Body of pancreas (tissue), 4 donors: Measurements from ENCODE around the gene TMEM141. TPM values are rescaled to one million over a fixed set of nuclear protein-coding genes. Genes with fewer than 3 reads are reported as not detected.
"Not testable (repeated sequence)": the region's sequence is repeated elsewhere in the genome, so short reads cannot be mapped to it uniquely, and the experiment has no call there.

ENCODE experiments used
- ATAC-seq: fragments of 150-250 bp; one replicate; pipeline ENCODE4 v1.9.1; 2016
- DNase-seq, 4 donors: peaks; one replicate each; pipeline ENCODE4 v3.0.0-alpha.2; 2019
- H3K27ac ChIP-seq, 4 donors: fragments of 200-600 bp; sonication (generic); 1 replicate in 3 of 4; 2 replicates in 1 of 4; pipeline versions ENCODE4 v1.5.1 to v1.6.1; 2016 to 2019; ENCODE audit warnings: mild to moderate bottlenecking in 1 of 4, mixed read lengths in 1 of 4, moderate library complexity in 1 of 4
- H3K27me3 ChIP-seq, 2 donors: fragments of 200-600 bp; sonication (generic); one replicate each; pipeline ENCODE4 v1.6.0; 2016; ENCODE audit warnings: mild to moderate bottlenecking in 1 of 2
- H3K36me3 ChIP-seq, 2 donors: fragments of 200-600 bp; sonication (generic); replicated peaks in 1 of 2; 2 replicates each; pipeline ENCODE4 v1.5.1; 2016; ENCODE audit warnings: low read depth in 2 of 2; ENCODE audit not compliant: insufficient read depth in 1 of 2
- H3K4me1 ChIP-seq: fragments of 200-600 bp; sonication (generic); one replicate; pipeline ENCODE4 v1.6.0; 2016
- H3K4me3 ChIP-seq, 2 donors: fragments of 200-600 bp; sonication (generic); 1 replicate in 1 of 2; 2 replicates in 1 of 2; pipeline ENCODE4 v1.5.1; 2016 to 2019
- H3K9me3 ChIP-seq, 3 donors: fragments of 200-600 bp; sonication (generic); 1 replicate in 2 of 3; 2 replicates in 1 of 3; pipeline ENCODE4 v1.5.1; 2016
- POLR2A ChIP-seq, 3 donors: fragments of 450-650 bp; IDR thresholded peaks; one replicate each; pipeline ENCODE4 v1.6.1; 2016; ENCODE audit warnings: antibody characterized with exemption in 3 of 3, mild to moderate bottlenecking in 2 of 3
- WGBS, 2 donors: methylation state at CpG; one replicate each; pipeline ENCODE4 v1.1.5; 2017; 5-methylcytosine and 5-hydroxymethylcytosine counted together
- intact Hi-C: fragments of 100-400 bp; cut with DNase I; formaldehyde crosslinking; loops from one replicate; pipeline ENCODE4 v1.15.1; 2023
- total RNA-seq, 2 donors: library from RNA; depleted of rRNA; stranded (reverse); fragments of >200 nt; gene quantifications; one replicate each; pipeline ENCODE4 v1.1.0, GENCODE V29; 2016
- TF ChIP-seq, protein P1 (sequence below), 7 experiments: fragments of 450-650 bp in 4 of 7; fragments of 200-600 bp in 3 of 7; sonication (generic) in 3 of 7; IDR thresholded peaks; one replicate each; pipeline ENCODE4 v1.5.1; 2016 to 2019; ENCODE audit warnings: antibody characterized with exemption in 7 of 7

TMEM141 gene
- total RNA-seq, 2 donors from 2014 or later, result 45.1 to 52.1 TPM

GRCh38 chr9:136829981-136830885 lies 39.1 kb downstream of the TMEM141 start:
- H3K4me1 ChIP-seq, result peaks cover 20% of the 10 kb centered on the region
- no peak overlapping the region for H3K4me3 ChIP-seq
- no peak overlapping the region for H3K27ac ChIP-seq
- no peaks in the 10 kb centered on the region for H3K27me3 ChIP-seq
- 89 to 93% methylated on average over 20 to 41 of the region's 41 CpGs for WGBS, 2 donors
- H3K36me3 ChIP-seq, result peaks cover 0 to 20% of the 10 kb centered on the region in 2 donors
- TF ChIP-seq POLR2A (IDR thresholded peaks at IDR 0.05), result no peak
- DNase-seq (peak in 3 of 4 donors; percentile 1 to 13 (median 11)), ATAC-seq (no peak)
- intact Hi-C loops, result no loop called here
- H3K9me3 ChIP-seq, result no peaks in the 10 kb centered on the region

- ATAC-seq (no peak), DNase-seq (peak in 1 of 4 donors; percentile 10)
- H3K27ac ChIP-seq, result no peak overlapping the region
- no peaks in the 10 kb centered on the region for H3K27me3 ChIP-seq
- WGBS, 2 donors, result 90 to 91% methylated on average over 28 of the region's 30 CpGs
- H3K36me3 ChIP-seq, result peaks cover 0 to 20% of the 10 kb centered on the region in 2 donors
- no peaks in the 10 kb centered on the region for H3K9me3 ChIP-seq
- intact Hi-C loops, result no loop called here
- no peak for TF ChIP-seq POLR2A (IDR thresholded peaks at IDR 0.05)
- TF ChIP-seq, protein P1, sequence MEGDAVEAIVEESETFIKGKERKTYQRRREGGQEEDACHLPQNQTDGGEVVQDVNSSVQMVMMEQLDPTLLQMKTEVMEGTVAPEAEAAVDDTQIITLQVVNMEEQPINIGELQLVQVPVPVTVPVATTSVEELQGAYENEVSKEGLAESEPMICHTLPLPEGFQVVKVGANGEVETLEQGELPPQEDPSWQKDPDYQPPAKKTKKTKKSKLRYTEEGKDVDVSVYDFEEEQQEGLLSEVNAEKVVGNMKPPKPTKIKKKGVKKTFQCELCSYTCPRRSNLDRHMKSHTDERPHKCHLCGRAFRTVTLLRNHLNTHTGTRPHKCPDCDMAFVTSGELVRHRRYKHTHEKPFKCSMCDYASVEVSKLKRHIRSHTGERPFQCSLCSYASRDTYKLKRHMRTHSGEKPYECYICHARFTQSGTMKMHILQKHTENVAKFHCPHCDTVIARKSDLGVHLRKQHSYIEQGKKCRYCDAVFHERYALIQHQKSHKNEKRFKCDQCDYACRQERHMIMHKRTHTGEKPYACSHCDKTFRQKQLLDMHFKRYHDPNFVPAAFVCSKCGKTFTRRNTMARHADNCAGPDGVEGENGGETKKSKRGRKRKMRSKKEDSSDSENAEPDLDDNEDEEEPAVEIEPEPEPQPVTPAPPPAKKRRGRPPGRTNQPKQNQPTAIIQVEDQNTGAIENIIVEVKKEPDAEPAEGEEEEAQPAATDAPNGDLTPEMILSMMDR (IDR thresholded peaks at IDR 0.05), result no peak
- no peak overlapping the region for H3K4me3 ChIP-seq
- peaks cover 20% of the 10 kb centered on the region for H3K4me1 ChIP-seq
Observed at GRCh38 chr9:136831002-136831719, 40.0 kb downstream of the TMEM141 start.

- H3K9me3 ChIP-seq, result no peaks in the 10 kb centered on the region
- 90 to 97% methylated on average over 6 to 23 of the region's 23 CpGs for WGBS, 2 donors
- ATAC-seq (no peak), DNase-seq (peak in 2 of 4 donors; percentile 11)
- no peaks in the 10 kb centered on the region for H3K27me3 ChIP-seq
- peaks cover 14% of the 10 kb centered on the region for H3K4me1 ChIP-seq
- TF ChIP-seq, protein P1 (IDR thresholded peaks at IDR 0.05), result no peak
- TF ChIP-seq POLR2A (IDR thresholded peaks at IDR 0.05), result no peak
- no peak overlapping the region for H3K4me3 ChIP-seq
- H3K36me3 ChIP-seq, result peaks cover 0 to 20% of the 10 kb centered on the region in 2 donors
- intact Hi-C loops, result no loop called here
- H3K27ac ChIP-seq, result no peak overlapping the region
Observed at GRCh38 chr9:136831720-136832104, 40.6 kb downstream of the TMEM141 start.

GRCh38 chr9:136832581-136832980 lies 41.4 kb downstream of the TMEM141 start:
- ATAC-seq (no peak), DNase-seq (no peak)
- Histone ChIP-seq H3K4me1 (peaks cover 6% of the 10 kb centered on the region), H3K27ac (no peak overlapping the region), H3K4me3 (no peak overlapping the region), H3K36me3 (peaks cover 0 to 20% of the 10 kb centered on the region in 2 donors), H3K9me3 (no peaks in the 10 kb centered on the region), H3K27me3 (no peaks in the 10 kb centered on the region)
- 86 to 88% methylated on average over 8 to 9 of the region's 9 CpGs for WGBS, 2 donors
- TF ChIP-seq, protein P1 (IDR thresholded peaks at IDR 0.05), result no peak
- intact Hi-C loops, result no loop called here

DNA sequence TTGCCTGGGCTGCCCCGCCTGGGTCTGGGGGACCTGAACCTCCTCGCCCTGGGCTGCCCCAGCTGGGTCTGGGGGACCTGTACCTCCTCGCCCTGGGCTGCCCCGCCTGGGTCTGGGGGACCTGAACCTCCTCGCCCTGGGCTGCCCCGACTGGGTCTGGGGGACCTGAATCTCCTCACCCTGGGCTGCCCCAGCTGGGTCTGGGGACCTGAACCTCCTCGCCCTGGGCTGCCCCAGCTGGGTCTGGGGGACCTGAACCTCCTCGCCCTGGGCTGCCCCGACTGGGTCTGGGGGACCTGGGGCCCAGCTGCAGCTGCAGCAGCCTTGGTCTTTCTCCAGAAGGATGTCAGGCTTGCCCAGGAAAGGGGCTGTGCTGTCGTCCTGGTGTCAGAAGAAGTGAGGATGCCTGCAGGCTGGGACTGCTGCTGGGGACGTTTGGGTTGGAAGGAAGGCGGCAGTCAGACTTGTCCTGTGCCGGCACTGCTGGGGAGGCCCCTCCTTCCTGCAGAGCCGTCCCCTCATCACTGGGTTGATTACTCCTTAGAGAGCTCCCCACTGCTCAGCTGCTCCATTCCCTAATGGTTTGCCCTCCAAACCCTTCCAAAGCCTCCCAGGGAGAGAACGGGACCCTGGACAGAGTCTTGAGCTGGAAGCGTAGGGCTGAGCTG lies 42.4 kb downstream of the TMEM141 start:
- H3K4me1 ChIP-seq, H3K4me3 ChIP-seq, H3K27me3 ChIP-seq, H3K27ac ChIP-seq, intact Hi-C loops, DNase-seq, H3K9me3 ChIP-seq, ATAC-seq: not testable (repeated sequence)
- peaks cover 0 to 20% of the 10 kb centered on the region in 2 donors for H3K36me3 ChIP-seq
- 81 to 90% methylated on average over 2 to 9 of the region's 16 CpGs for WGBS, 2 donors
